Sciatic nerve (tissue), 2 donors: ENCODE measurements around the gene TRNAU1AP. TPM values are rescaled to one million over a fixed set of nuclear protein-coding genes. Genes with fewer than 3 reads are reported as not detected.
"Not testable (repeated sequence)": the region's sequence is repeated elsewhere in the genome, so short reads cannot be mapped to it uniquely, and the experiment has no call there.

ENCODE experiments used
- ATAC-seq: fragments of 200-7000 bp; cut with Tn5 transposase; one replicate; pipeline ENCODE4 v1.9.1; 2020; ENCODE audit warnings: mild to moderate bottlenecking, moderate library complexity
- DNase-seq: peaks from one replicate; pipeline ENCODE4 v3.0.0-alpha.2; 2020; ENCODE audit warnings: low spot score
- intact Hi-C: fragments of 100-400 bp; cut with DNase I; formaldehyde crosslinking; loops from one replicate; pipeline ENCODE4 v1.14.2; 2022
- total RNA-seq: library from RNA; stranded (reverse); fragmentation: NEBNext Ultra II Directional; extraction: Animal tissue kit (Norgen Biotek cat#: 25700); gene quantifications from one replicate; pipeline ENCODE4 v1.2.1, GENCODE V29; 2021
- donor health status: DM: no; HTN: no; CAD: no.
- donor health status: DM: no; HTN: no; CAD: no.

The TRNAU1AP gene
- total RNA-seq, 1 donor from 2014 or later: 31.0 TPM

DNA sequence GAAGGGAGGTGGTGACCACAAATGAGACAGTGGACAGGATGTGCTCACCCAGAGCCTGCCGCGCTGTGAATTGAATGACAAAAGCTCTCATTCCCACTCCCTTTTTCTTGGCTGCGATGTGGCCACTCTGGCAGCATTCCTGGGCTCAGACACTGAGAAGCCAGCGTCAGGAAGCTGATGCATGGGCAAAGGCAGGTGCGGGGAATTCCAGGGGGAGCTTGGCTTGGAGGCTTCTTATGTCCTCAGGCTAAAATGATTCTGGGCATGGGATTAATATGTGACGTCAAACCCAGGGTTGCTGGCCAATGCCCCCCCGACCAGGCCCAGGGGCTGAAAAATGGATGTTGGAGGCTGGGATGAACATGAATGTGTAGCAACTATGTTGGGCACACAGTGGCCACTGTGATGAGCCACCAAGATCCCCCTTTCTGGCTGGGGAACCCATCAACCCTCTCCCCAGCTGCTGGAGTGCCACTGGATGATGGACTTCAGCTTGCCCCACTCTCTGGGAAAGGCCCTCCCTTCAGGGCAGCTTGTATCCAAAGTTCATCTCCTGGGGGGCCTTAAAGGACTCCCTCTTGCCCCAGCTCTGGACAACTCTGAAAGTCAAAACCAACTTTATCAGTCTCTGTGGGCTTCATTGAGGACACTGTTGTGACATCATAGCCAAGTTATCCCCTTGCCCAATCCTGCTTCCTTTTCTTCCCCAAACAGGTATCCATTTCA is 42.0 kb downstream of the TRNAU1AP start:
- ATAC-seq, DNase-seq, intact Hi-C loops: not testable (repeated sequence)

GRCh38 chr1:28595412-28596191 is 42.7 kb downstream of the TRNAU1AP start:
- intact Hi-C loops: no loop called here
- DNase-seq (no peak), ATAC-seq (no peak)

DNA sequence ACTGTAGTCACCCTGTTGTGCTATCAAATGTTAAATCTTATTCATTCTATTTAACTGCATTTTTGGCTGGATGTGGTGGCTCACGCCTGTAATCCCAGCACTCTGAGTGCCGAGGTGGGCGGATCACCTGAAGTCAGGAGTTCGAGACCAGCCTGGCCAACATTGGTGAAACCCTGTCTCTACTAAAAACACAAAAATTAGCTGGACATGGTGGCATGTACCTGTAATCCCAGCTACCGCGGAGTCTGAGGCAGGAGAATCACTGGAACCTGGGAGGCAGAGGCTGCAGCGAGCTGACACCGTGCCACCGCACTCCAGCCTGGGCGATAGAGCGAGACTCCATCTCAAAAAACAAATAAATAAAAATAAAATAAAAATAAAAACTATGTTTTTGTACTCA is 43.4 kb downstream of the TRNAU1AP start:
- intact Hi-C loops, DNase-seq, ATAC-seq: not testable (repeated sequence)

- intact Hi-C loops: loop anchor here (5.0 to 10.0 kb wide), 2 partner anchors 84 to 187 kb away; no protein-coding TSS in a partner anchor
- no peak for DNase-seq
These were observed 48.8 kb downstream of the TRNAU1AP start for GRCh38 chr1:28601696-28602095.

DNA sequence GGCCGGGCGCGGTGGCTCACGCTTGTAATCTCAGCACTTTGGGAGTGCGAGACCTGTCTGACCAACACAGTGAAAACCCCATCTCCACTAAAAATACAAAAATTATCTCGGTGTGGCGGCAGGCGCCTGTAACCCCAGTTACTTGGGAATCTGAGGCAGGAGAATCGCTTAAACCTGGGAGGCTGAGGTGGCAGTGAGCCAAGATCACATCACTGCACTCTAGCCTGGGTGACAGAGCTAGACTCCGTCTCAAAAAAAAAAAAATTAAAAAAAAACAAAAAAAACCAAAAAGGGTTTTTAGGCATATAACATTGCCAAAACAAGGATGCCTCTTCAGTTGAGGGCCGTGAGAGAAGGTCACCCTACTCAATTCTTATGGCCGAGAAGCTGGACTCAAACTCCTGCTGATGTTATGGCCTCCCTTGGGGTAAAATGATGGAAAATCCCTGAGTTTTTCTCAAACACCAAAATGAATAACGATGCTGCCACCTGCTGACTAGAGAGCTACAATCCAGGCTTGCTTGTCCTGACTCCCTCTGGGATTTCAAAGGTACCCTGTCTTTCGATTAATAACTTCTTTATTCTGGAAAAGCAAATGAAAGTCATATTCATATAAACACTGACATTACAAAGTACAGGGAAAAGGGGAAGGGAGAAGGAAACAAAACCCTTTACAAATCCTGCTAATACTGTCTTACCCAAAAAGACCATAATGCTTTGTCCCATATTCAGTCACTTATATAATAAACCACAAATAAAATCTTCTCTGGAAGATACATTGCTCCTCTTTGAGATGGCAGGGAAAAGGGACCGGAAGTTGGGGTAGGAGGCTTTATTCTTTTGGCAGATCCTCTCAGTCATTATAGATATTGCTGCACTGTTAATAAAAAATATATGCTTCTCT is 49.9 kb downstream of the TRNAU1AP start:
- peak; percentile 78 for DNase-seq
- intact Hi-C loops: loop anchor here (5.0 to 10.0 kb wide), 2 partner anchors 85 to 188 kb away; no protein-coding TSS in a partner anchor

More at GRCh38 chr1:28601696-28602095, 48.8 kb downstream of the TRNAU1AP start:
- ATAC-seq: peak; percentile 9

DNA sequence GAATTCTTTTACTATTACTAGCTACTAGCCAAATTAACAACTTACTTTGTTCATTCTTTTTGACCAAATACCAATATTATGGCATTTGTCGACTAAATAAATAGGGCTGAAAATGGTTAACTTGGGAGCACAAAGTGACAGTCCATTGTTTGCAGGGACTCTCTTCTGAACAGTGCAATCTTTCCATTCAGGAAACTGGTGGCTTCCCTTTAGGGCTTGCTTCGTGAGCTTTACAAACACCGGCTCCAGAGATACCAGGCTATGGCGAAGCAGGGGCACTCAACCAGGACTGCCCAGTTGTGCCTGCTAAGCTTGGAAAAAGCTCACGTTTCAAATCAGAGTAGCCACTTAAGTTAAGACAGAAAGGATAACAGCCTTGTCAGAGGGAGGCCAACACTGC is 51.5 kb downstream of the TRNAU1AP start:
- DNase-seq (no peak), ATAC-seq (no peak)
- intact Hi-C loops: loop anchor here (5.0 to 10.0 kb wide), 2 partner anchors 87 to 190 kb away; no protein-coding TSS in a partner anchor

More for the DNA sequence above, 49.9 kb downstream of the TRNAU1AP start:
- peak; percentile 84 for ATAC-seq

- ATAC-seq: no peak
- DNase-seq: no peak
- intact Hi-C loops: loop anchor here (5.0 to 10.0 kb wide), 2 partner anchors 88 to 190 kb away; no protein-coding TSS in a partner anchor
These were observed 52.1 kb downstream of the TRNAU1AP start for GRCh38 chr1:28604962-28605361.

DNA sequence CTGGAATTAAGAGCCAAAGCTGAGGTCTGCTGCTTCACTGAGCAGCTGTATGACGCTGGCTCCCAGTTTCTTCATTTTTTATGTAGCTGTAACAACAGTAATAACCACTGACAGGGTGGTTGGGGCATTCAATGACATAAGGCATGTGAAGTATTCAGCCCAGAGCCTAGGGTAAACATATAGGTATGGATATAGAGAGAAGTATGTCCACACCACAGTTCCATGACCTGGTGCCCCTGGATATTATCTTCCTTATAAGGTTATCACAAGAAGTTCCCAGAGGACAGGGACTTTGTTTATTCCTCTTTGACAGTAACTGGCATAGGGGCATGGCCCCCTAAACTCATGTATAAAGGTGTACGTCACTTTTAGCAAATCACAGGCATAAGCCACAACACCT is 53.9 kb downstream of the TRNAU1AP start:
- no peak for ATAC-seq
- intact Hi-C loops: loop anchor here (10.0 kb wide), 1 partner anchor 192 kb away; no protein-coding TSS in a partner anchor
- no peak for DNase-seq

DNA sequence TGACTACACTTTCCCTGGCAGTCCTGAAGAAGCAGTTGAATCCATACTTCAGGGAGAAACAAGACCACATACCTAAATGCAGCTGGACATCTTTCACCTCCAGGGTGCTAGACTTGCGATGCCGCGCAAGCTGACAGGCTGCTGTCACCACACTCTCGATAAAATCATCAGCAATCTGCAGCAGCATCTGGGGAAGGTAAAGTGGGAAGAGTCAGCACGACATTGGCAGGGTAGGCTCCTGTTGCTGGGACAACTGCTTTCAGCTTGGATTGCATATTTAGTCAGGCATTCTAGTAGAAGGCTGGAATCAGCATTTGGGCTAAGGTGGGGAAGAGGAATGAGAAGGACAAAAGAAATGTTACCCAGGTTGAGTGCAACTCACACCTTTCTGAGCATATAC is 60.3 kb downstream of the TRNAU1AP start:
- no peak for ATAC-seq
- DNase-seq: no peak
- intact Hi-C loops: no loop called here

Other genes starting within 250 kb of the TRNAU1AP start
- gene MED18, start 224.0 kb upstream of the TRNAU1AP start, total RNA-seq: 10.7 TPM
- 36.5 TPM for gene PHACTR4, start 183.3 kb upstream of the TRNAU1AP start, total RNA-seq
- 10.7 TPM for gene RCC1, start 47.0 kb upstream of the TRNAU1AP start, total RNA-seq
- 5.8 TPM for gene RAB42, start 39.2 kb downstream of the TRNAU1AP start, total RNA-seq
- gene TAF12, start 90.0 kb downstream of the TRNAU1AP start, total RNA-seq: 17.7 TPM
- not detected for gene RNU11, start 95.5 kb downstream of the TRNAU1AP start, total RNA-seq
- 12.4 TPM for gene GMEB1, start 115.7 kb downstream of the TRNAU1AP start, total RNA-seq
- 51.8 TPM for gene YTHDF2, start 183.9 kb downstream of the TRNAU1AP start, total RNA-seq